Tibial nerve (tissue), 4 donors: ENCODE results near the gene PRR14.

ENCODE experiments used
- EP300 ChIP-seq, 2 donors: sonication (generic); formaldehyde crosslinking; IDR thresholded peaks; one replicate each; pipeline ENCODE4 v1.6.1; 2017; ENCODE audit warnings: antibody characterized with exemption in 2 of 2, mild to moderate bottlenecking in 1 of 2
- POLR2A ChIP-seq, 2 donors: fragments of 450-650 bp; IDR thresholded peaks; one replicate each; pipeline ENCODE4 v1.6.1; 2017; ENCODE audit warnings: antibody characterized with exemption in 2 of 2, mild to moderate bottlenecking in 2 of 2, moderate library complexity in 2 of 2
- TF ChIP-seq, protein P1 (sequence below), 5 experiments: fragments of 200-600 bp in 3 of 5; fragments of 450-650 bp in 2 of 5; sonication (generic) in 3 of 5; IDR thresholded peaks; one replicate each; pipeline ENCODE4 v1.5.1; 2016 to 2019; ENCODE audit warnings: antibody characterized with exemption in 5 of 5, mild to moderate bottlenecking in 3 of 5, moderate library complexity in 2 of 5

DNA sequence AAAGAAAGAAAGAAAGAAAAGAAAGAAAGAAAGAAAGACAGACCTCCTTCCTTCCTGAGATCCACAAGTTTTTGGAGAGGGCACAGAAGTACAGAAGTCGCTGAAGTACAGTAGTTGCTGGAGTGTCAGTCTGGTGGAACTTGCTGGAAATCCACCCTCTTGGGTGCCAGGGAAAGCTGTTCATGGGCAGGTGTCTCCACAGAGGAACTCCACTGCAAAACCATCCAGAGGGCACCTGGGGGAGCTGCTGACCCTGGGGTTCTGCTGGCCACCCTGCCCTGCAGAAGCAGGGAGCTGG is 3.5 kb upstream of the PRR14 start:
- TF ChIP-seq POLR2A (IDR thresholded peaks at IDR 0.05) (no peak), EP300 (IDR thresholded peaks at IDR 0.05) (no peak)
- TF ChIP-seq, protein P1, sequence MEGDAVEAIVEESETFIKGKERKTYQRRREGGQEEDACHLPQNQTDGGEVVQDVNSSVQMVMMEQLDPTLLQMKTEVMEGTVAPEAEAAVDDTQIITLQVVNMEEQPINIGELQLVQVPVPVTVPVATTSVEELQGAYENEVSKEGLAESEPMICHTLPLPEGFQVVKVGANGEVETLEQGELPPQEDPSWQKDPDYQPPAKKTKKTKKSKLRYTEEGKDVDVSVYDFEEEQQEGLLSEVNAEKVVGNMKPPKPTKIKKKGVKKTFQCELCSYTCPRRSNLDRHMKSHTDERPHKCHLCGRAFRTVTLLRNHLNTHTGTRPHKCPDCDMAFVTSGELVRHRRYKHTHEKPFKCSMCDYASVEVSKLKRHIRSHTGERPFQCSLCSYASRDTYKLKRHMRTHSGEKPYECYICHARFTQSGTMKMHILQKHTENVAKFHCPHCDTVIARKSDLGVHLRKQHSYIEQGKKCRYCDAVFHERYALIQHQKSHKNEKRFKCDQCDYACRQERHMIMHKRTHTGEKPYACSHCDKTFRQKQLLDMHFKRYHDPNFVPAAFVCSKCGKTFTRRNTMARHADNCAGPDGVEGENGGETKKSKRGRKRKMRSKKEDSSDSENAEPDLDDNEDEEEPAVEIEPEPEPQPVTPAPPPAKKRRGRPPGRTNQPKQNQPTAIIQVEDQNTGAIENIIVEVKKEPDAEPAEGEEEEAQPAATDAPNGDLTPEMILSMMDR (IDR thresholded peaks at IDR 0.05) = no peak
